ENCODE measurements around the gene IDH1.

The IDH1 gene

GRCh38 chr2:208255557-208256106, 761 bp upstream of the IDH1 start:
- Mint-ChIP-seq H3K36me3 (ENCODE audit: low read depth) (peaks cover 21% of the 10 kb centered on the region), H3K4me3 (peak overlapping the region; percentile 99), H3K4me1 (peaks cover 46% of the 10 kb centered on the region), H3K27ac (peak overlapping the region; percentile 99), H3K9me3 (no peaks in the 10 kb centered on the region), H3K27me3 (ENCODE audit: low read depth, poor library complexity) (peaks cover 3% of the 10 kb centered on the region)
- no peak for DNase-seq
- no peak for TF ChIP-seq CTCF (IDR thresholded peaks at IDR 0.05)

- Mint-ChIP-seq H3K4me1 (peaks cover 46% of the 10 kb centered on the region), H3K9me3 (no peaks in the 10 kb centered on the region), H3K4me3 (peak overlapping the region; percentile 99), H3K27me3 (ENCODE audit: low read depth, poor library complexity) (peaks cover 3% of the 10 kb centered on the region), H3K36me3 (ENCODE audit: low read depth) (peaks cover 34% of the 10 kb centered on the region), H3K27ac (peak overlapping the region; percentile 99)
- DNase-seq, result peak; percentile 96
- peak; percentile 68 for TF ChIP-seq CTCF (IDR thresholded peaks at IDR 0.05)
These were observed 577 bp downstream of the IDH1 start for GRCh38 chr2:208254118-208254870.

GRCh38 chr2:208253600-208254117, 1.2 kb downstream of the IDH1 start:
- no peak for DNase-seq
- Mint-ChIP-seq H3K4me3 (peak overlapping the region; percentile 99), H3K27ac (no peak overlapping the region), H3K9me3 (no peaks in the 10 kb centered on the region), H3K27me3 (ENCODE audit: low read depth, poor library complexity) (peaks cover 3% of the 10 kb centered on the region), H3K4me1 (peaks cover 46% of the 10 kb centered on the region), H3K36me3 (ENCODE audit: low read depth) (peaks cover 40% of the 10 kb centered on the region)
- no peak for TF ChIP-seq CTCF (IDR thresholded peaks at IDR 0.05)

- H3K27ac Mint-ChIP-seq, result no peak overlapping the region
- peaks cover 48% of the 10 kb centered on the region for H3K36me3 Mint-ChIP-seq (ENCODE audit: low read depth)
- peak overlapping the region; percentile 99 for H3K4me3 Mint-ChIP-seq
- no peak for DNase-seq
- no peaks in the 10 kb centered on the region for H3K9me3 Mint-ChIP-seq
- peaks cover under 1% of the 10 kb centered on the region for H3K27me3 Mint-ChIP-seq (ENCODE audit: low read depth, poor library complexity)
- H3K4me1 Mint-ChIP-seq, result peaks cover 49% of the 10 kb centered on the region
- no peak for TF ChIP-seq CTCF (IDR thresholded peaks at IDR 0.05)
These were observed 2.0 kb downstream of the IDH1 start for GRCh38 chr2:208252716-208253492.

GRCh38 chr2:208251098-208251497, 3.8 kb downstream of the IDH1 start:
- DNase-seq, result no peak
- Mint-ChIP-seq H3K4me1 (peaks cover 45% of the 10 kb centered on the region), H3K36me3 (ENCODE audit: low read depth) (peaks cover 63% of the 10 kb centered on the region), H3K27me3 (ENCODE audit: low read depth, poor library complexity) (no peaks in the 10 kb centered on the region), H3K9me3 (no peaks in the 10 kb centered on the region), H3K27ac (no peak overlapping the region), H3K4me3 (no peak overlapping the region)
- TF ChIP-seq CTCF (IDR thresholded peaks at IDR 0.05), result no peak

All from nephron progenitor cell (in vitro differentiated cells).